HG03139 (cell line): ENCODE results near the gene MPPED2.

Experiments
- ATAC-seq: cut with Tn5 transposase; IDR thresholded peaks from one replicate; pipeline ENCODE4 v1.9.1; 2021; ENCODE audit not compliant: unreplicated experiment

The MPPED2 gene

GRCh38 chr11:30535818-30536217, 50.3 kb downstream of the MPPED2 start:
- ATAC-seq: no peak

GRCh38 chr11:30533445-30533947, 52.7 kb downstream of the MPPED2 start:
- no peak for ATAC-seq

GRCh38 chr11:30527566-30527965, 58.6 kb downstream of the MPPED2 start:
- ATAC-seq: no peak

- ATAC-seq: no peak
Observed at GRCh38 chr11:30526558-30526957, 59.6 kb downstream of the MPPED2 start.

GRCh38 chr11:30522536-30523243, 63.5 kb downstream of the MPPED2 start:
- no peak for ATAC-seq

- ATAC-seq: no peak
Observed at GRCh38 chr11:30521297-30522071, 64.7 kb downstream of the MPPED2 start.

- no peak for ATAC-seq
Observed at GRCh38 chr11:30513087-30513486, 73.1 kb downstream of the MPPED2 start.

- ATAC-seq: no peak
Observed at GRCh38 chr11:30511408-30511807, 74.7 kb downstream of the MPPED2 start.

- no peak for ATAC-seq
Observed at GRCh38 chr11:30510750-30511149, 75.4 kb downstream of the MPPED2 start.

- no peak for ATAC-seq
Observed at GRCh38 chr11:30509364-30509763, 76.8 kb downstream of the MPPED2 start.

GRCh38 chr11:30508594-30508993, 77.6 kb downstream of the MPPED2 start:
- no peak for ATAC-seq

- ATAC-seq: no peak
Observed at GRCh38 chr11:30505603-30506002, 80.5 kb downstream of the MPPED2 start.

GRCh38 chr11:30504468-30504867, 81.7 kb downstream of the MPPED2 start:
- ATAC-seq: no peak

GRCh38 chr11:30503156-30503555, 83.0 kb downstream of the MPPED2 start:
- no peak for ATAC-seq

GRCh38 chr11:30502305-30502704, 83.8 kb downstream of the MPPED2 start:
- no peak for ATAC-seq

- ATAC-seq: no peak
Observed at GRCh38 chr11:30501744-30502143, 84.4 kb downstream of the MPPED2 start.

GRCh38 chr11:30499940-30500339, 86.2 kb downstream of the MPPED2 start:
- ATAC-seq: no peak

GRCh38 chr11:30497600-30497999, 88.6 kb downstream of the MPPED2 start:
- ATAC-seq: no peak

GRCh38 chr11:30496935-30497334, 89.2 kb downstream of the MPPED2 start:
- no peak for ATAC-seq

GRCh38 chr11:30495437-30495836, 90.7 kb downstream of the MPPED2 start:
- no peak for ATAC-seq

- no peak for ATAC-seq
Observed at GRCh38 chr11:30489511-30489910, 96.6 kb downstream of the MPPED2 start.

- no peak for ATAC-seq
Observed at GRCh38 chr11:30489076-30489475, 97.1 kb downstream of the MPPED2 start.
